SK-N-MC (cell line): ENCODE data around the gene ESPNL.
"Not testable (repeated sequence)": the region's sequence is repeated elsewhere in the genome, so short reads cannot be mapped to it uniquely, and the experiment has no call there.

Experiments used
- DNase-seq: peaks from one replicate; pipeline ENCODE4 v3.0.0-alpha.2; 2011; ENCODE audit warnings: low read depth, low spot score
- H3K27ac ChIP-seq: fragments of 200-600 bp; sonication (generic); 2 replicates; pipeline ENCODE4 v1.5.1; 2016; ENCODE audit warnings: mixed run types
- H3K36me3 ChIP-seq: fragments of 200-600 bp; sonication (generic); 2 replicates; pipeline ENCODE4 v1.6.1; 2017; ENCODE audit warnings: antibody characterized with exemption, low read length, mixed read lengths; ENCODE audit not compliant: insufficient read depth
- H3K4me3 ChIP-seq: fragments of 200-600 bp; sonication (generic); 2 replicates; pipeline ENCODE4 v1.5.1; 2016
- H3K9ac ChIP-seq: fragments of 200-600 bp; sonication (generic); 2 replicates; pipeline ENCODE4 v1.8.0; 2017; ENCODE audit warnings: mixed run types, mixed read lengths; ENCODE audit not compliant: insufficient read length
- H3K9me3 ChIP-seq: fragments of 200-600 bp; sonication (generic); 2 replicates; pipeline ENCODE4 v1.6.1; 2017; ENCODE audit warnings: low read depth, mild to moderate bottlenecking, antibody characterized with exemption, low read length, moderate library complexity, mixed read lengths
- EZH2 ChIP-seq: fragments of 200-600 bp; sonication (generic); IDR thresholded peaks from one replicate; pipeline ENCODE4 v1.6.1; 2017; ENCODE audit warnings: antibody characterized with exemption
- FOXP2 ChIP-seq: optimal IDR thresholded peaks from 2 replicates; pipeline ENCODE3; 2011; ENCODE audit warnings: mild to moderate bottlenecking, moderate library complexity; ENCODE audit not compliant: insufficient read depth; ENCODE audit errors: extremely low read length, control extremely low read depth
- POLR2AphosphoS5 ChIP-seq: IDR thresholded peaks from 2 replicates; pipeline ENCODE4 v1.6.1; 2012; ENCODE audit warnings: mild to moderate bottlenecking, low read depth, low read length, borderline replicate concordance

ESPNL gene

GRCh38 chr2:238169708-238170251 lies 69.6 kb downstream of the ESPNL start:
- Histone ChIP-seq H3K27ac (peak overlapping the region; percentile 98), H3K9me3 (no peaks in the 10 kb centered on the region), H3K4me3 (peak overlapping the region; percentile 11; the same call in 1 of the 2 replicates), H3K36me3 (peaks cover 60% of the 10 kb centered on the region), H3K9ac (peak overlapping the region; percentile 65)
- TF ChIP-seq EZH2, result no peak
- no peak for TF ChIP-seq FOXP2
- TF ChIP-seq POLR2AphosphoS5, result no peak
- DNase-seq, result peak; percentile 26

DNA sequence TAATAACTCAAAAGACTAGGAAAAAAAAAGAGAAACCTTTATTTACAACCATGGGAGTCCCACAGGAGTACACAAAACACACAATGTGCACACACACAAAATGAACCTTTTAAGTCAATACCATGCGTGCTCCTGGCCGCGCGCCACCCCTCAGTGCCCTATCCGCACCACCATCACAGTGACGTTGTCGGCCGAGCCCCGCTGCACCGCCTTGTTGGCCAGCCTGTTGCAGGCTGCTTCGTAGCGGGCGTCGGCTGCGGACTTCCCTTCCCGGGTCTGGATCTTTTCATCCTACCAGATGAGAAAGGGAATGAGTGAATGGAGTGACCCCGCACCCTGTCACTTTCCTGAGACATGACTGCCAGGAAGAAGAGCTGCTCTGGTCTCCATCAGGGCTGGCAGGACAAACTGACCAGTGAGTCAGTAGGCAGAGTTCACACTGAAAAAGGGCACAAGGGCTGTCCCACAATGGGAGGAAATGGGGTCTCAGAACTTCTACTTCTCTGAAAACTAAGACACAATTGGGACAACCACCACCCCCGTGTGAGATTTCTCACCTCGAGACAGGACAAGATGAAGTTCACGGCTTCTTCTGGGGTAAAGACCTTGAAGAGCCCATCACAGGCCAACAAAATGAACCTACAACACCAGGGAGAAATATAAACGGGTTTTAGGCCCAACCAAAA lies 70.4 kb downstream of the ESPNL start:
- Histone ChIP-seq H3K27ac (peak overlapping the region; percentile 98), H3K36me3 (peaks cover 66% of the 10 kb centered on the region), H3K9me3 (no peaks in the 10 kb centered on the region), H3K9ac (peak overlapping the region; percentile 65), H3K4me3 (no peak overlapping the region)
- TF ChIP-seq POLR2AphosphoS5 (no peak), EZH2 (no peak), FOXP2 (no peak)
- no peak for DNase-seq

DNA sequence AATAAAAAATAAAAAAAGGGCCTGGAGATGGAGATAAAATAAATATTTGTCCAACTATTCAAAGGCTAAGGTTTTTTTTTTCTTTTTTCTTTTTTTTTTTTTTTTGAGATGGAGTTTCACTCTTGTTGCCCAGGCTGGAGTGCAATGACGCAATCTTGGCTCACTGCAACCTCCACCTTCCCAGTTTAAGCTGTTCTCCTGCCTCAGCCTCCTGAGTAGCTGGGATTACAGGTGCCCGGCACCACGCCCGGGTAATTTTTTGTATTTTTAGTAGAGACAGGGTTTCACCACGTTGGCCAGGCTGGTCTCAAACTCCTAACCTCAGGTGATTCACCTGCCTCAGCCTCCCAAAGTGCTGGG lies 70.9 kb downstream of the ESPNL start:
- H3K9me3 ChIP-seq, H3K4me3 ChIP-seq, H3K9ac ChIP-seq, DNase-seq: not testable (repeated sequence)
- peaks cover 66% of the 10 kb centered on the region for H3K36me3 ChIP-seq
- peak overlapping the region; percentile 98 for H3K27ac ChIP-seq

DNA sequence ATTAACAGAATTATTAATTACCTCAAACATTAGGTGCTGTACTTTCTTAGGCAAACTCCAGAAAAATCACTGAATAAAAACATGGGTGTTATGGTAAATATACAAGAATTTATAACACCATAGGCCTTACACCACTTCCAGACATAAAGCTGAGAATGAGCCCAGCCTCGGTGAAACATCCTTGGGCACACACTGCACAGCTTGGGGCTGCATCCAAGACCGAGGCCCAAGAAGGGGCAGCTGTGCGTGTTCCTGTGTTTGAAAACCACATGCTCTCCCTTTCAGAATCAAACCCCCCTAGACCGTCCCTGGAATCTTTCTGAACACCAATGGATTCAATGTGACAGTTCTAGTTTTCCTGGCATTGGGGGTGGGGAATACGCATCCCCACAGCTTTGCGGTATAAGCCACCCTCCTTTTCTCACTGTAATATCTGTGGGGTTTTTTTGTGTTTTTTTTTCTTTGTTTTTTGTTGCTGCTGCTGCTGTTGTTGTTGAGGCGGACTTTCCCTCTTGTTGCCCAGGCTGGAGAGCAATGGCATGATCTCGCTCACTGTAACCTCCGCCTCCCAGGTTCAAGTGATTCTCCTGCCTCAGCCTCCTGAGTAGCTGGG lies 71.5 kb downstream of the ESPNL start:
- H3K4me3 ChIP-seq, result no peak overlapping the region
- H3K36me3 ChIP-seq, result peaks cover 70% of the 10 kb centered on the region
- DNase-seq, result no peak
- peak overlapping the region; percentile 71 for H3K27ac ChIP-seq
- H3K9ac ChIP-seq, result no peak overlapping the region
- no peaks in the 10 kb centered on the region for H3K9me3 ChIP-seq
- TF ChIP-seq FOXP2, result no peak
- TF ChIP-seq POLR2AphosphoS5, result 0 out of 2 replicates have a peak, but pooled peaks have one; percentile 20

DNA sequence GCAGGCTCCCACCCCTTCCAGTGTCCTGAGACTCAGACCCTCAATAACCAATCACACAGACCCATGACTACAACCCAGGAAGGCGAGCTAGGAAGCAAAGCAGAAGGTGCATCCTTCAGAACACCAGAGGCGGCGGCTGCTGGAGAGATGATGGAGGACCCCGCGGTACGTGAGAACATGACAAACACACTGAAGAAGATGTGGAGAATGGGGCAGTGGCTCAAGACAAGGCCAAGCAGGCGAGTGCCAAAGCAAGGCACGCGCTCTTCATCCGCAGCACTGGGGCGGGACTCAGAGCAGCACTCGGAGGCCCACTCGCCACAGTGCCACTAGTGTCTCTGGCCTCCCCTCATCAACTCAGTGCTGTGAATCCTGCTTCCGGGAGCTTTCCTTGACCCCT lies 72.3 kb downstream of the ESPNL start:
- TF ChIP-seq EZH2 (no peak), FOXP2 (no peak), POLR2AphosphoS5 (no peak)
- peaks cover 70% of the 10 kb centered on the region for H3K36me3 ChIP-seq
- H3K27ac ChIP-seq, result no peak overlapping the region

DNA sequence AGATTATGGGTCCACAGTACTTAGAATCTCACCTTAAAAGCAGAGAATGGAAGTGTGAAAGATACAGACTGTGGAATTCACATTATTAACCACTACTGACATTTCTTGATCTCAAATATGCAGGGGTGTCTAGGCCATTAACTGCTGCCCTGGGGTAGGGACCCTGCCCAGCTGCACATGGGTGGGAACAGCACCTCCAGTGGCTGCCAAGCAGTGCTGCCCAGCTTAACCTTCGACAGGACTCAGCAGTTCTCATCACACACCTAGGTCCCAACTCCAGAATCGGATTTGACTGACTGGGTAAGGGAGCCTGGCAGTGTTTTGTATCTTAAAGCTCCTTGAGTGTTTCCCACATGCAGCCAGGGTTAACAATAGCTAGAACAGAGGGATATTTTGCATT lies 73.6 kb downstream of the ESPNL start:
- H3K27ac ChIP-seq, result no peak overlapping the region
- no peak for DNase-seq
- no peak overlapping the region for H3K4me3 ChIP-seq
- H3K9ac ChIP-seq, result no peak overlapping the region
- H3K36me3 ChIP-seq, result peaks cover 75% of the 10 kb centered on the region
- no peaks in the 10 kb centered on the region for H3K9me3 ChIP-seq
- TF ChIP-seq POLR2AphosphoS5 (no peak), EZH2 (no peak), FOXP2 (no peak)

More for the DNA sequence above, 72.3 kb downstream of the ESPNL start:
- no peak overlapping the region for H3K9ac ChIP-seq
- DNase-seq, result no peak
- no peaks in the 10 kb centered on the region for H3K9me3 ChIP-seq
- H3K4me3 ChIP-seq, result no peak overlapping the region

DNA sequence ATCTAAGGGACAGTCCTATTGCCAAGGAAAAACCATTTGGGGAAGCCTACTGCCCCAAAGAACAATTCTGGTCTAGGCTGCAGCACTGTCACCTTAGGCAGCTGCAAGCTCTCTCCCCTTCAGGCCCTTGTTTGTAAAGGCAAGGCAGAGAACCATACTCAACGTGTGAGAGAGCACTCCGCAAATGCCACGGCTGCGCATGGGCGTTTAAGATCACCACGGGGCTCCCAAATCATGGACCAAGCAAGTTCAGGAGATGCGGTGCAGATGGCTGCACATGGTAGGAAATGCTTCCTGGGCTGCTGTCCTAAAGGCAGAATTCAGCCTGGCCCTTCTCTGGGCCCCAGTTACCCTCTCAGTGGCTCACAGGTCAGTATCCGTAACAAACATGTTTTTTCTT lies 74.2 kb downstream of the ESPNL start:
- no peak for DNase-seq
- Histone ChIP-seq H3K9ac (no peak overlapping the region), H3K9me3 (no peaks in the 10 kb centered on the region), H3K27ac (peak overlapping the region; percentile 15; the same call in 1 of the 2 replicates), H3K4me3 (no peak overlapping the region), H3K36me3 (peaks cover 81% of the 10 kb centered on the region)
- TF ChIP-seq POLR2AphosphoS5 (no peak), EZH2 (no peak), FOXP2 (no peak)

DNA sequence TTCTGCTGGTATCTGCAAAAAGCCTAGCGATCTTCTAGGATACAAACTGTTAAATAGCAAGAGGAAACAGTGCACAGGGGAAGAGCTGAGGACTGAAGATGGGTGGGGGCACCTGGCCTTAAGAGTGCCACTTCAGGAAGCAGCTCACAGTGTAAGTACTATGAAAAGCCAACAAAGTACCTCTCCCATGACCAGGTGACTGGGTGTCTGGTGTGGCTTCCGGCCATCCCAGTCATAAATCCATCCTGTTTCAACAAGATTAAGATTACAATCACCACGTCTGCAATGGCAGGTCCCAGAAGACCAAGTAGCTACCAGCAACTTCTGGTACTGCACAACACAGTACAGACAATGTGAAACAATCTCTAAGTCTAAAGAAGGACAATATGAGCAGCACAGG lies 74.6 kb downstream of the ESPNL start:
- Histone ChIP-seq H3K9ac (no peak overlapping the region), H3K27ac (peak overlapping the region; percentile 15; the same call in 1 of the 2 replicates), H3K36me3 (peaks cover 85% of the 10 kb centered on the region), H3K9me3 (no peaks in the 10 kb centered on the region), H3K4me3 (no peak overlapping the region)
- no peak for DNase-seq
- TF ChIP-seq POLR2AphosphoS5, result no peak
- TF ChIP-seq EZH2, result no peak
- TF ChIP-seq FOXP2, result no peak
